PC-3 (cell line): ENCODE results near the gene DMTF1. TPM values are rescaled to one million over a fixed set of nuclear protein-coding genes. Genes with fewer than 3 reads are reported as not detected.

ENCODE experiments used
- ATAC-seq: fragments of 200-7000 bp; cut with Tn5 transposase; 2 replicates; pipeline ENCODE4 v1.9.1; 2020; ENCODE audit warnings: mild to moderate bottlenecking, moderate library complexity
- BruUV-seq: library from RNA; stranded (reverse); fragments of 400-500 nt; replicated peaks from 2 replicates; lab custom pipeline; 2021; lab: Mats Ljungman, UMichigan
- CTCF ChIA-PET: fragments of 300-600 bp; sonication (Branson Sonifier 250); formaldehyde crosslinking; loops from one replicate; lab custom pipeline; 2022; ENCODE audit warnings: antibody characterized with exemption; lab: Charles Lee
- POLR2A ChIA-PET: fragments of 300-600 bp; sonication (Branson Sonifier 250); formaldehyde crosslinking; loops from one replicate; lab custom pipeline; 2022; ENCODE audit warnings: antibody characterized with exemption; ENCODE audit not compliant: unreplicated experiment; lab: Charles Lee
- DNase-seq: peaks from one replicate; pipeline ENCODE4 v3.0.0-alpha.2; 2015
- H2AFZ ChIP-seq: fragments of 300-600 bp; sonication (generic); 2 replicates; pipeline ENCODE4 v1.6.0; 2016; ENCODE audit warnings: antibody characterized with exemption, low read length
- H3F3A ChIP-seq: fragments of 300-600 bp; sonication (generic); one replicate; pipeline ENCODE4 v1.6.0; 2017; ENCODE audit warnings: antibody characterized with exemption, low read length, control low read depth, mild to moderate bottlenecking; ENCODE audit not compliant: unreplicated experiment
- H3K27ac ChIP-seq: fragments of 300-600 bp; sonication (generic); 2 replicates; pipeline ENCODE4 v1.5.1; 2016; ENCODE audit warnings: mild to moderate bottlenecking, low read length
- H3K27me3 ChIP-seq: fragments of 300-600 bp; sonication (generic); 2 replicates; pipeline ENCODE4 v1.6.1; 2016; ENCODE audit warnings: low read length, mixed read lengths
- H3K36me3 ChIP-seq: fragments of 300-600 bp; sonication (generic); 2 replicates; pipeline ENCODE4 v1.6.1; 2016; ENCODE audit warnings: low read depth, mixed run types, low read length, mixed read lengths
- H3K4me1 ChIP-seq: fragments of 300-600 bp; sonication (generic); 2 replicates; pipeline ENCODE4 v1.5.1; 2016; ENCODE audit warnings: low read length; ENCODE audit not compliant: insufficient read depth
- H3K4me2 ChIP-seq: fragments of 300-600 bp; sonication (generic); 2 replicates; pipeline ENCODE4 v1.6.0; 2016; ENCODE audit warnings: low read length
- H3K4me3 ChIP-seq: fragments of 300-600 bp; sonication (generic); 2 replicates; pipeline ENCODE4 v1.5.1; 2016; ENCODE audit warnings: mild to moderate bottlenecking, low read length, mixed read lengths
- H3K79me2 ChIP-seq: fragments of 300-600 bp; sonication (generic); 2 replicates; pipeline ENCODE4 v1.6.1; 2017; ENCODE audit warnings: low read length, mixed read lengths
- H3K9ac ChIP-seq: fragments of 300-600 bp; sonication (generic); 2 replicates; pipeline ENCODE4 v1.6.0; 2016; ENCODE audit warnings: mild to moderate bottlenecking, low read length
- H3K9me2 ChIP-seq: fragments of 300-600 bp; sonication (generic); replicated peaks from 2 replicates; pipeline ENCODE4 v1.6.1; 2016; ENCODE audit warnings: mixed run types, low read length, mixed read lengths
- H3K9me3 ChIP-seq: fragments of 300-600 bp; sonication (generic); 2 replicates; pipeline ENCODE4 v1.6.1; 2016; ENCODE audit warnings: low read length, mixed read lengths
- H4K20me1 ChIP-seq: fragments of 300-600 bp; sonication (generic); 2 replicates; pipeline ENCODE4 v1.6.1; 2016; ENCODE audit warnings: low read length, mixed read lengths
- CTCF ChIP-seq: fragments of 300-600 bp; sonication (generic); conservative IDR thresholded peaks from 2 replicates; pipeline ENCODE4 v1.5.1; 2017; ENCODE audit warnings: antibody characterized with exemption, low read depth, mild to moderate bottlenecking, low read length
- EZH2 ChIP-seq: fragments of 300-600 bp; sonication (generic); IDR thresholded peaks from one replicate; pipeline ENCODE4 v1.6.1; 2017; ENCODE audit warnings: antibody characterized with exemption, mild to moderate bottlenecking, low read length; ENCODE audit not compliant: unreplicated experiment
- EZH2phosphoT487 ChIP-seq: fragments of 300-600 bp; sonication (generic); IDR thresholded peaks from 2 replicates; pipeline ENCODE4 v1.6.1; 2018; ENCODE audit warnings: mild to moderate bottlenecking, antibody characterized with exemption, low read length, borderline replicate concordance
- intact Hi-C: fragments of 100-400 bp; cut with micrococcal nuclease; formaldehyde crosslinking; loops from 2 replicates; pipeline ENCODE4 v1.9.0; 2023
- total RNA-seq: library from RNA; depleted of rRNA; stranded (reverse); fragments of >200 nt; gene quantifications from 2 replicates; pipeline ENCODE4 v1.2.3, GENCODE V29; 2014

DMTF1 gene
- total RNA-seq, 1 experiment from 2014 or later, result 43.6 TPM

- ChIA-PET CTCF (no interaction called here), POLR2A (no interaction called here)
- Histone ChIP-seq H3F3A (no peaks in the 10 kb centered on the region), H3K79me2 (no peaks in the 10 kb centered on the region), H3K9me3 (no peaks in the 10 kb centered on the region), H3K9me2 (no peaks in the 10 kb centered on the region), H3K27ac (no peak overlapping the region), H3K4me1 (no peaks in the 10 kb centered on the region; the same call in 1 of the 2 replicates), H4K20me1 (no peaks in the 10 kb centered on the region), H3K27me3 (no peaks in the 10 kb centered on the region), H3K4me2 (no peak overlapping the region), H3K9ac (no peak overlapping the region), H3K4me3 (no peak overlapping the region), H2AFZ (no peak overlapping the region), H3K36me3 (no peaks in the 10 kb centered on the region)
- intact Hi-C loops, result no loop called here
- no TSS peak for BruUV-seq
- ATAC-seq, result peak; percentile 87
- DNase-seq, result peak; percentile 71
- no peak; the same call in 1 of the 2 replicates for TF ChIP-seq CTCF
- no peak for TF ChIP-seq EZH2
- no peak for TF ChIP-seq EZH2phosphoT487
Observed at GRCh38 chr7:87225696-87226095, 73.4 kb downstream of the DMTF1 start.

GRCh38 chr7:87226495-87226894 lies 74.2 kb downstream of the DMTF1 start:
- ATAC-seq (no peak), DNase-seq (no peak)
- intact Hi-C loops, result no loop called here
- TF ChIP-seq EZH2phosphoT487, result no peak
- TF ChIP-seq CTCF, result no peak
- TF ChIP-seq EZH2, result no peak
- H3K4me2 ChIP-seq, result no peak overlapping the region
- no peaks in the 10 kb centered on the region for H3K9me3 ChIP-seq
- ChIA-PET CTCF (interaction anchor here (0.5 kb wide), 1 partner anchor 315 kb away, joined by 4 read pairs; no protein-coding TSS in a partner anchor), POLR2A (no interaction called here)
- H3F3A ChIP-seq, result no peaks in the 10 kb centered on the region
- no peak overlapping the region for H3K4me3 ChIP-seq
- H3K9ac ChIP-seq, result no peak overlapping the region
- BruUV-seq, result no TSS peak
- H3K4me1 ChIP-seq, result no peaks in the 10 kb centered on the region; the same call in 1 of the 2 replicates
- H2AFZ ChIP-seq, result no peak overlapping the region
- H4K20me1 ChIP-seq, result no peaks in the 10 kb centered on the region
- H3K9me2 ChIP-seq, result no peaks in the 10 kb centered on the region
- H3K27ac ChIP-seq, result no peak overlapping the region
- no peaks in the 10 kb centered on the region for H3K36me3 ChIP-seq
- no peaks in the 10 kb centered on the region for H3K27me3 ChIP-seq
- no peaks in the 10 kb centered on the region for H3K79me2 ChIP-seq

GRCh38 chr7:87231258-87231657 lies 79.0 kb downstream of the DMTF1 start:
- Histone ChIP-seq H3K9me2 (no peaks in the 10 kb centered on the region), H4K20me1 (no peaks in the 10 kb centered on the region), H3K9ac (no peak overlapping the region), H3K27ac (no peak overlapping the region), H3K4me2 (no peak overlapping the region), H3K79me2 (no peaks in the 10 kb centered on the region), H3K9me3 (no peaks in the 10 kb centered on the region), H2AFZ (no peak overlapping the region), H3K27me3 (no peaks in the 10 kb centered on the region), H3K4me1 (peaks cover 12% of the 10 kb centered on the region), H3K36me3 (no peaks in the 10 kb centered on the region), H3F3A (no peaks in the 10 kb centered on the region), H3K4me3 (no peak overlapping the region)
- POLR2A ChIA-PET, result no interaction called here
- TF ChIP-seq CTCF (no peak), EZH2phosphoT487 (no peak), EZH2 (no peak)
- intact Hi-C loops, result no loop called here
- no TSS peak for BruUV-seq
- no peak for DNase-seq
- CTCF ChIA-PET, result no interaction called here
- no peak for ATAC-seq
